C4-2B (cell line): ENCODE measurements around the gene FAM20A.

Experiments
- ZFX ChIP-seq: fragments of 450-650 bp; IDR thresholded peaks from 2 replicates; pipeline ENCODE4 v1.6.1; 2017
- TF ChIP-seq, protein P1 (sequence below): fragments of 450-650 bp; conservative IDR thresholded peaks from 2 replicates; pipeline ENCODE4 v1.5.1; 2017; ENCODE audit warnings: mild to moderate bottlenecking

DNA sequence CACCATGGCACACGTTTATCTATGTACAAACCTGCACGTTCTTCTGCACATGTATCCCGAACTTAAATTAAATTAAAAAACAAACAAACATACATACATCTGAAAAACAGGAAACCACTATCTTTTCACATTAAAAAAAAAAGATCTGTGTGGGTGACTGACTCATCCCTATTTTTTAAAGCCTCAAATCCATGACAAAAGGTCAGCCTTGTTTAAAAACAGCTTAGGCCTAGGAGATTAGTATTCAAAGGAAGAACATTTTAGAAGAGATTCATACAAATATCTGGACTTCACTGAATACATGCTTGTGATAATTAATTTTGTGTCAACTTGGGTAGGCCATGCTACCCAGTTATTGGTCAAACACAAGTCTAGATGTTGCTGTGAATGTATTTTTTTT is 93.6 kb downstream of the FAM20A start:
- TF ChIP-seq, protein P1, sequence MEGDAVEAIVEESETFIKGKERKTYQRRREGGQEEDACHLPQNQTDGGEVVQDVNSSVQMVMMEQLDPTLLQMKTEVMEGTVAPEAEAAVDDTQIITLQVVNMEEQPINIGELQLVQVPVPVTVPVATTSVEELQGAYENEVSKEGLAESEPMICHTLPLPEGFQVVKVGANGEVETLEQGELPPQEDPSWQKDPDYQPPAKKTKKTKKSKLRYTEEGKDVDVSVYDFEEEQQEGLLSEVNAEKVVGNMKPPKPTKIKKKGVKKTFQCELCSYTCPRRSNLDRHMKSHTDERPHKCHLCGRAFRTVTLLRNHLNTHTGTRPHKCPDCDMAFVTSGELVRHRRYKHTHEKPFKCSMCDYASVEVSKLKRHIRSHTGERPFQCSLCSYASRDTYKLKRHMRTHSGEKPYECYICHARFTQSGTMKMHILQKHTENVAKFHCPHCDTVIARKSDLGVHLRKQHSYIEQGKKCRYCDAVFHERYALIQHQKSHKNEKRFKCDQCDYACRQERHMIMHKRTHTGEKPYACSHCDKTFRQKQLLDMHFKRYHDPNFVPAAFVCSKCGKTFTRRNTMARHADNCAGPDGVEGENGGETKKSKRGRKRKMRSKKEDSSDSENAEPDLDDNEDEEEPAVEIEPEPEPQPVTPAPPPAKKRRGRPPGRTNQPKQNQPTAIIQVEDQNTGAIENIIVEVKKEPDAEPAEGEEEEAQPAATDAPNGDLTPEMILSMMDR, result no peak
- TF ChIP-seq ZFX, result no peak
